Neural progenitor cell (in vitro differentiated cells): ENCODE data around the gene NATD1.

Experiments used
- EZH2 ChIP-seq: fragments of 200-600 bp; sonication (generic); IDR thresholded peaks from 2 replicates; pipeline ENCODE4 v1.6.1; 2017; ENCODE audit warnings: antibody characterized with exemption, mild to moderate bottlenecking, moderate library complexity
- EZH2phosphoT487 ChIP-seq: fragments of 200-600 bp; sonication (generic); IDR thresholded peaks from 2 replicates; pipeline ENCODE4 v1.6.1; 2017; ENCODE audit warnings: antibody characterized with exemption
- TF ChIP-seq, protein P1 (sequence below): fragments of 200-600 bp; sonication (generic); IDR thresholded peaks from 2 replicates; pipeline ENCODE4 v1.5.1; 2017; ENCODE audit warnings: antibody characterized with exemption, mild to moderate bottlenecking

GRCh38 chr17:21210411-21211076 lies 42.7 kb downstream of the NATD1 start:
- TF ChIP-seq, protein P1, sequence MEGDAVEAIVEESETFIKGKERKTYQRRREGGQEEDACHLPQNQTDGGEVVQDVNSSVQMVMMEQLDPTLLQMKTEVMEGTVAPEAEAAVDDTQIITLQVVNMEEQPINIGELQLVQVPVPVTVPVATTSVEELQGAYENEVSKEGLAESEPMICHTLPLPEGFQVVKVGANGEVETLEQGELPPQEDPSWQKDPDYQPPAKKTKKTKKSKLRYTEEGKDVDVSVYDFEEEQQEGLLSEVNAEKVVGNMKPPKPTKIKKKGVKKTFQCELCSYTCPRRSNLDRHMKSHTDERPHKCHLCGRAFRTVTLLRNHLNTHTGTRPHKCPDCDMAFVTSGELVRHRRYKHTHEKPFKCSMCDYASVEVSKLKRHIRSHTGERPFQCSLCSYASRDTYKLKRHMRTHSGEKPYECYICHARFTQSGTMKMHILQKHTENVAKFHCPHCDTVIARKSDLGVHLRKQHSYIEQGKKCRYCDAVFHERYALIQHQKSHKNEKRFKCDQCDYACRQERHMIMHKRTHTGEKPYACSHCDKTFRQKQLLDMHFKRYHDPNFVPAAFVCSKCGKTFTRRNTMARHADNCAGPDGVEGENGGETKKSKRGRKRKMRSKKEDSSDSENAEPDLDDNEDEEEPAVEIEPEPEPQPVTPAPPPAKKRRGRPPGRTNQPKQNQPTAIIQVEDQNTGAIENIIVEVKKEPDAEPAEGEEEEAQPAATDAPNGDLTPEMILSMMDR: no peak
- TF ChIP-seq EZH2: no peak
- TF ChIP-seq EZH2phosphoT487: no peak
